ENCODE results near the gene FHOD3. TPM values are rescaled to one million over a fixed set of nuclear protein-coding genes. Genes with fewer than 3 reads are reported as not detected.

The FHOD3 gene
- total and polyA plus RNA-seq, 2 experiments from 2014 or later: 2.7 to 8.7 TPM

GRCh38 chr18:36692921-36693332 is 395.4 kb downstream of the FHOD3 start:
- H3K36me3 Mint-ChIP-seq (ENCODE audit: low read depth): no peaks in the 10 kb centered on the region
- Histone ChIP-seq H3K4me2 (no peak overlapping the region), H3K9me2 (ENCODE audit: insufficient read depth) (no peaks in the 10 kb centered on the region), H2AFZ (no peak overlapping the region), H3K27ac (ENCODE audit: low read depth) (no peak overlapping the region), H4K20me1 (replicated peaks; ENCODE audit: insufficient read depth) (no peaks in the 10 kb centered on the region; the same call in 1 of the 2 replicates), H3K4me3 (no peak overlapping the region), H3K79me2 (replicated peaks; ENCODE audit: insufficient read depth) (no peaks in the 10 kb centered on the region), H3K36me3 (ENCODE audit: insufficient read depth) (no peaks in the 10 kb centered on the region), H3K27me3 (ENCODE audit: insufficient read depth) (no peaks in the 10 kb centered on the region), H3F3A (replicated peaks; ENCODE audit: low read depth) (no peaks in the 10 kb centered on the region), H3K4me1 (ENCODE audit: insufficient read depth) (no peaks in the 10 kb centered on the region)
- H3K27me3 Mint-ChIP-seq (ENCODE audit: insufficient read depth, low read depth, poor library complexity): peaks cover 1% of the 10 kb centered on the region
- ATAC-seq (no peak), DNase-seq (ENCODE audit: low spot score) (no peak)
- H3K27ac Mint-ChIP-seq: no peak overlapping the region
- H3K4me3 Mint-ChIP-seq: no peak overlapping the region
- 0 out of 3 replicates have a peak, but pooled peaks cover 3% of the 10 kb centered on the region for H3K4me1 Mint-ChIP-seq
- H3K9me3 Mint-ChIP-seq: no peaks in the 10 kb centered on the region
- TF ChIP-seq EZH2 (IDR thresholded peaks at IDR 0.05; ENCODE audit: low read depth, unreplicated experiment) (no peak), ZNF114 (CRISPR knock-in tag; IDR thresholded peaks at IDR 0.05) (no peak)

GRCh38 chr18:36693931-36694620 is 396.6 kb downstream of the FHOD3 start:
- ATAC-seq: no peak

More at GRCh38 chr18:36693931-36694620, 396.6 kb downstream of the FHOD3 start:
- no peak for DNase-seq (ENCODE audit: low spot score)
- Histone ChIP-seq H3K4me2 (no peak overlapping the region), H3K4me3 (no peak overlapping the region), H3K36me3 (ENCODE audit: insufficient read depth) (no peaks in the 10 kb centered on the region), H3F3A (replicated peaks; ENCODE audit: low read depth) (no peaks in the 10 kb centered on the region), H2AFZ (no peak overlapping the region), H3K4me1 (ENCODE audit: insufficient read depth) (no peaks in the 10 kb centered on the region), H3K27ac (ENCODE audit: low read depth) (no peak overlapping the region), H4K20me1 (replicated peaks; ENCODE audit: insufficient read depth) (no peaks in the 10 kb centered on the region), H3K9me2 (ENCODE audit: insufficient read depth) (peaks cover 3% of the 10 kb centered on the region; the same call in 1 of the 2 replicates), H3K27me3 (ENCODE audit: insufficient read depth) (no peaks in the 10 kb centered on the region), H3K79me2 (replicated peaks; ENCODE audit: insufficient read depth) (no peaks in the 10 kb centered on the region)
- Mint-ChIP-seq H3K27ac (no peak overlapping the region), H3K36me3 (ENCODE audit: low read depth) (no peaks in the 10 kb centered on the region), H3K9me3 (no peaks in the 10 kb centered on the region), H3K4me1 (0 out of 3 replicates have a peak, but pooled peaks cover 3% of the 10 kb centered on the region), H3K4me3 (no peak overlapping the region), H3K27me3 (ENCODE audit: insufficient read depth, low read depth, poor library complexity) (peaks cover 1% of the 10 kb centered on the region)
- TF ChIP-seq, protein P1, sequence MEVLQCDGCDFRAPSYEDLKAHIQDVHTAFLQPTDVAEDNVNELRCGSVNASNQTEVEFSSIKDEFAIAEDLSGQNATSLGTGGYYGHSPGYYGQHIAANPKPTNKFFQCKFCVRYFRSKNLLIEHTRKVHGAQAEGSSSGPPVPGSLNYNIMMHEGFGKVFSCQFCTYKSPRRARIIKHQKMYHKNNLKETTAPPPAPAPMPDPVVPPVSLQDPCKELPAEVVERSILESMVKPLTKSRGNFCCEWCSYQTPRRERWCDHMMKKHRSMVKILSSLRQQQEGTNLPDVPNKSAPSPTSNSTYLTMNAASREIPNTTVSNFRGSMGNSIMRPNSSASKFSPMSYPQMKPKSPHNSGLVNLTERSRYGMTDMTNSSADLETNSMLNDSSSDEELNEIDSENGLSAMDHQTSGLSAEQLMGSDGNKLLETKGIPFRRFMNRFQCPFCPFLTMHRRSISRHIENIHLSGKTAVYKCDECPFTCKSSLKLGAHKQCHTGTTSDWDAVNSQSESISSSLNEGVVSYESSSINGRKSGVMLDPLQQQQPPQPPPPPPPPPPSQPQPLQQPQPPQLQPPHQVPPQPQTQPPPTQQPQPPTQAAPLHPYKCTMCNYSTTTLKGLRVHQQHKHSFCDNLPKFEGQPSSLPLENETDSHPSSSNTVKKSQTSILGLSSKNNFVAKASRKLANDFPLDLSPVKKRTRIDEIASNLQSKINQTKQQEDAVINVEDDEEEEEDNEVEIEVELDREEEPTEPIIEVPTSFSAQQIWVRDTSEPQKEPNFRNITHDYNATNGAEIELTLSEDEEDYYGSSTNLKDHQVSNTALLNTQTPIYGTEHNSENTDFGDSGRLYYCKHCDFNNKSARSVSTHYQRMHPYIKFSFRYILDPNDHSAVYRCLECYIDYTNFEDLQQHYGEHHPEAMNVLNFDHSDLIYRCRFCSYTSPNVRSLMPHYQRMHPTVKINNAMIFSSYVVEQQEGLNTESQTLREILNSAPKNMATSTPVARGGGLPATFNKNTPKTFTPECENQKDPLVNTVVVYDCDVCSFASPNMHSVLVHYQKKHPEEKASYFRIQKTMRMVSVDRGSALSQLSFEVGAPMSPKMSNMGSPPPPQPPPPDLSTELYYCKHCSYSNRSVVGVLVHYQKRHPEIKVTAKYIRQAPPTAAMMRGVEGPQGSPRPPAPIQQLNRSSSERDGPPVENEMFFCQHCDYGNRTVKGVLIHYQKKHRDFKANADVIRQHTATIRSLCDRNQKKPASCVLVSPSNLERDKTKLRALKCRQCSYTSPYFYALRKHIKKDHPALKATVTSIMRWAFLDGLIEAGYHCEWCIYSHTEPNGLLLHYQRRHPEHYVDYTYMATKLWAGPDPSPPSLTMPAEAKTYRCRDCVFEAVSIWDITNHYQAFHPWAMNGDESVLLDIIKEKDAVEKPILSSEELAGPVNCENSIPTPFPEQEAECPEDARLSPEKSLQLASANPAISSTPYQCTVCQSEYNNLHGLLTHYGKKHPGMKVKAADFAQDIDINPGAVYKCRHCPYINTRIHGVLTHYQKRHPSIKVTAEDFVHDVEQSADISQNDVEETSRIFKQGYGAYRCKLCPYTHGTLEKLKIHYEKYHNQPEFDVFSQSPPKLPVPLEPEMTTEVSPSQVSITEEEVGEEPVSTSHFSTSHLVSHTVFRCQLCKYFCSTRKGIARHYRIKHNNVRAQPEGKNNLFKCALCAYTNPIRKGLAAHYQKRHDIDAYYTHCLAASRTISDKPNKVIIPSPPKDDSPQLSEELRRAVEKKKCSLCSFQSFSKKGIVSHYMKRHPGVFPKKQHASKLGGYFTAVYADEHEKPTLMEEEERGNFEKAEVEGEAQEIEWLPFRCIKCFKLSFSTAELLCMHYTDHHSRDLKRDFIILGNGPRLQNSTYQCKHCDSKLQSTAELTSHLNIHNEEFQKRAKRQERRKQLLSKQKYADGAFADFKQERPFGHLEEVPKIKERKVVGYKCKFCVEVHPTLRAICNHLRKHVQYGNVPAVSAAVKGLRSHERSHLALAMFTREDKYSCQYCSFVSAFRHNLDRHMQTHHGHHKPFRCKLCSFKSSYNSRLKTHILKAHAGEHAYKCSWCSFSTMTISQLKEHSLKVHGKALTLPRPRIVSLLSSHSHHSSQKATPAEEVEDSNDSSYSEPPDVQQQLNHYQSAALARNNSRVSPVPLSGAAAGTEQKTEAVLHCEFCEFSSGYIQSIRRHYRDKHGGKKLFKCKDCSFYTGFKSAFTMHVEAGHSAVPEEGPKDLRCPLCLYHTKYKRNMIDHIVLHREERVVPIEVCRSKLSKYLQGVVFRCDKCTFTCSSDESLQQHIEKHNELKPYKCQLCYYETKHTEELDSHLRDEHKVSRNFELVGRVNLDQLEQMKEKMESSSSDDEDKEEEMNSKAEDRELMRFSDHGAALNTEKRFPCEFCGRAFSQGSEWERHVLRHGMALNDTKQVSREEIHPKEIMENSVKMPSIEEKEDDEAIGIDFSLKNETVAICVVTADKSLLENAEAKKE (CRISPR knock-in tag; IDR thresholded peaks at IDR 0.05): no peak
